CD4-positive, alpha-beta T cell treated with Interleukin-6 at 100 ng/mL for 8 hours (primary cell): ENCODE measurements around the gene GHDC.
A peak's percentile ranks its signal among the peaks of the same experiment; 100 is the strongest.
"Not testable (repeated sequence)": the region's sequence is repeated elsewhere in the genome, so short reads cannot be mapped to it uniquely, and the experiment has no call there.

Experiments
- DNase-seq: peaks from one replicate; pipeline ENCODE4 v3.0.0-alpha.2; 2020; ENCODE audit warnings: mixed read lengths, low spot score

Gene GHDC, protein sequence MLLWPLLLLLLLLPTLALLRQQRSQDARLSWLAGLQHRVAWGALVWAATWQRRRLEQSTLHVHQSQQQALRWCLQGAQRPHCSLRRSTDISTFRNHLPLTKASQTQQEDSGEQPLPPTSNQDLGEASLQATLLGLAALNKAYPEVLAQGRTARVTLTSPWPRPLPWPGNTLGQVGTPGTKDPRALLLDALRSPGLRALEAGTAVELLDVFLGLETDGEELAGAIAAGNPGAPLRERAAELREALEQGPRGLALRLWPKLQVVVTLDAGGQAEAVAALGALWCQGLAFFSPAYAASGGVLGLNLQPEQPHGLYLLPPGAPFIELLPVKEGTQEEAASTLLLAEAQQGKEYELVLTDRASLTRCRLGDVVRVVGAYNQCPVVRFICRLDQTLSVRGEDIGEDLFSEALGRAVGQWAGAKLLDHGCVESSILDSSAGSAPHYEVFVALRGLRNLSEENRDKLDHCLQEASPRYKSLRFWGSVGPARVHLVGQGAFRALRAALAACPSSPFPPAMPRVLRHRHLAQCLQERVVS

DNA sequence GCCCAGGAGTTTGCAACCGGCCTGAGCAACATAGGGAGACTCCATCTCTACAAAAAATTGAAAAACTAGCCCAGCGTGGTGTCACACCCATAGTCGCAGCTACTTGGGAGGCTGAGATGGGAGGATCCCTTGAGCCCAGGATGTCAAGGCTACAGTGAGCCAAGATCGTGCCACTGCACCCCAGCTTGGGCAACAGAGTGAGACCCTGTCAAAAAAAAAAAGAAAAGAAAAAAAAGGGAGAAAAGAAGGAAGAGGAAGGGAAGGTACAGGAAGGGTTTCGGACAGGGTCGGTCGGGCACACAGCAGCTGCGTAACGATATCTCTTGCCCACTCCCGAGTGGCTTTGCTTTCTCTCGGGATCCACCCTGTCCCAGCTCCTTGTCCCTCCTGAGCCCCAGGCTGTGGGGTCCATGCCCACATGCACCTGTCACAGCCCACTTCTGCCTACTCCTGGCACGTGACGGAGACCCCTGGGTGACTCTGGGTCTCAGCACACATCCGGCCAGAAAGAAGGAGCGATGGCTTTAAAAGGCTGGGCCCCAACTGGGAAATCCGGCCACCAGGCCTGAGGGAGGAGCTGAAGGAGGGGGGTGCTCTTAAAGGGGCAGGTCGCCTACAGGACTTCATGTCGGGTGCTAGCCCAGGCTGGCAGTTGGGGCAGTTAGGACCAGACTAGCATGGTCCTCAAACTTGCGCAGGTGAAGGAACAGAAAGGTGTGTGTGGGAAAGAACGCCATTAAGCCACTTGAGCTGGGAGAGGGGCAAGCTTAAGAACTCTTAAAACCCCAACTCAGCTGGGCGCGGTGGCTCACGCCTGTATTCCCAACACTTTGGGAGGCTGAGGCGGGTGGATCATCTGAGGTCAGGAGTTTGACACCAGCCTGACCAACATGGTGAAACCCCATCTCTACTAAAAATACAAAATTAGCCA is at the start of gene GHDC:
TSS of gene GHDC (minus strand) at position 526 of the 931 bp plus-strand sequence. CDS start 913 bp downstream, outside the sequence.
- DNase-seq: peak; percentile 81

DNA sequence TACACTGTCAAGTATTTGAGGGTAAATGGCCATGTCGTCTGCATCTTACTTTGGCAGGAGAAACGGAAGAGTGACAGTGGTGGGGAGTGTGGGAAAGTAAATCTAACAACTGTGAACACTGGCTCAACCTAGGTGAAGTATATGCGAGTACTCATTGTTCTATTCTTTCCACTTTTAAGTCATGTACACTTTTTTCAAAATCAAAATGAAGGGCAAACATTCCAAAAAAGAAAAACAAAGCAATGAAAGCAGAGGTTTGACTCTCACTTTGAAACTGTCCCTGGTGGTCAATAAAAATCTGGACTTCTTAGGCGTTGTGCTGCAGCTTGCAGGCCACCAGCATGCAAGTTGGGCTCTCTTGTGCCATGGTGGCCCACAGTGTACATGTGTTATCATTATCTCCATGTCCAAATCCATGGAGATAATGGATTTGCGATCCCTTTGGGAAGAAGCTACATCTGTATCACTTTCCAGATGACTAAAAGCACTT is 49.2 kb upstream of the GHDC start:
- no peak for DNase-seq

DNA sequence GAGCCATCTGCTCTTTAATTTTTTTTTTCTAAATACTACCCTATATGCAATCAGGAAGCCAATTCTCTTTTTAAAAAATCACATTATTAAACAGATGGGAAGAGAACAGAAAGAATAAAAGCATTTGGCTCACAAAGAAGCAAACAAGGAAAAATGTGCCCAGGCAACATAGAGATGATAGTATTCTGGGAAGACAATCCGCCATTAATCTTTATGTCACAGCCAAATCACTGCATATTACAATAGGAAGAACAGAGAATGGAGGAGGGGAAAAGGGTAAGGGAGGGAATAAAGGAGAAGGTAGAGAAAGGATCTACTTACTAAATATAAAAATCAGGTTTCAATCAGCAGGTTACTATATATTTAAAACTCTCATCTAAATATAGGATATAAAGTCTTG is 47.6 kb upstream of the GHDC start:
- DNase-seq: no peak

DNA sequence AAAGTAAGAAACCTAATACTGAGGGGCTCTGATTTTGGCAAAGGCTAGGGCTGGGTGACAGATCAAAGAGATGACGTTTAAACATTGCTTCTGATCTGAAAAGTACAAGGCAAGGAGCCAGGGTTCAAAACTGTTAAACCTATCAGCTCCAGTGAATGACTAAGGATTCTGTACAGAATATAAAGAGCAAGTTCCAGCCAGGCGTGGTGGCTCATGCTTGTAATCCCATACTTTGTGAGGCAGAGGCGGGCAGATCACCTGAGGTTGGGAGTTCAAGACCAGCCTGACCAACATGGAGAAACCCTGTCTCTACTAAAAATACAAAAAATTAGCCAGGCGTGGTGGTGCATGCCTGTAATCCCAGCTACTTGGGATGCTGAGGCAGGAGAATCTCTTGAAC is 46.6 kb upstream of the GHDC start:
- DNase-seq: not testable (repeated sequence)

DNA sequence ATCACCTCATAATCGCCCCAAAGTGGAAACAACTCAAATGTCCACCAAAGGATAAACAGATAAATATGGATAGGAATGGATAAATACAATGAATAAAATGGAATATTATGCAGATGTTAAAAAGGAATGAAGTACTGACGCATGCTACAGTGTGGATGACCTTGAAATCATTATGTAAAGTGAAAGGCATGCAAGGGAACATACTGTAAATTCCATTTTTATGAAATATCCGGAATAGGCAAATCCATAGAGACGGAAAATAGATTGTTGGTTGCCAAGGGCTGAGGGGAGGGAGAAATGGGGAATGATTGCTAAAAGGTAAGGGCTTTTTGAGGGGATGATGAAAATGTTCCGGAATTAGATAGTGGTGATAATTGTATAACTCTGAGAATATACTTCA is 45.9 kb upstream of the GHDC start:
- DNase-seq: no peak

DNA sequence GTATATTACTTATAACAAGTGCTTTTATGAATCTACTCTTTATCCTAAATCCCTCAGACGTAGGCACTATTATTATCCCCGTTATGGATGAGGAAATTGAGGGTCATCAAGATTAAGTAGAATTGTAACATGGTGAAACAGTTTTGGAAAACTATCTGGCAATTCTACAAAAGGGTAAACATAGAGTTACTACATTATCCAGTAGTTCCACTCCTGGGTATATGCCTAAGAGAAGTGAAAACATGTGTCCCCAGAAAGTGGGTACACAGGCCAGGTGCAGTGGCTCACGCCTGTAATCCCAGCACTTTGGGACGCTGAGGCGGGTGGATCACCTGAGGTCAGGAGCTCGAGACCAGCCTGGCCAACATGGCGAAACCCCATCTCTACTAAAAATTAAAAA is 45.3 kb upstream of the GHDC start:
- not testable (repeated sequence) for DNase-seq

DNA sequence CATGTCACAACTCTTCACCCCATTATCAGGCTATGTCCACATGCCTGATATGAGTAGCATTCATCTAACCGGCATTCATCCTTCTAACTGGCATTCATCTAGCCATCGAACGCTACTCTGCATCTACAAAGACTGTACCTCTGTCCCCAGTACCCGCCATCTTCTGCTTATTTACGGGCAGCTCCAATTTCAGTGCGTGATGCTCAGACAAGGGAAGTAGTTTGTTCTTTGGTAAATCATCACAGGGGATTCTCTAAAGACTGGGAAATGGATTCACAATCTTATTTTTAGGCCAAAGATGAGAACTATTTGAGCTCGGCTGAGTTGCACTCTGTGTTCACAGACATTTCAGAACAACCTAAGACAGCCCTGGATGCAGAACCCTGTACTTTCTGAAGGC is 42.5 kb upstream of the GHDC start:
- no peak for DNase-seq

DNA sequence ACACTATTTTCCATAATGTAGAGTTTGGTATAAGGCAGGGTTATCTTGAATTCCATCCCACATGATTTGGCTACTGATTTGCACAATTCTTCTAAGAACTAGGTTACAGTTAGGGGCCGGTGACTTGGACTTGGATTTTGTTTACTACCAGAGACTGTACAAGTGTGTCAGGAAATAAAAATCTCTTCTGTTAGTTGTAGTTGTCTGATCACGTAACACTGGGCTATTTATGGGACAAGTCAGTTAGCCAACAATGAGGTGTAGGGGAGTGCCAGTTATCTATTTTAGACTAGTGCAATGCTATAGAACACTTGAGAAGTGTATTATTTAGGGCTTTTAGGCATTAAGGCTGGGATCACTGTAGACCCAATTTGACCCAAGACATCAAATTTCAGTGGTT is 39.7 kb upstream of the GHDC start:
- no peak for DNase-seq

DNA sequence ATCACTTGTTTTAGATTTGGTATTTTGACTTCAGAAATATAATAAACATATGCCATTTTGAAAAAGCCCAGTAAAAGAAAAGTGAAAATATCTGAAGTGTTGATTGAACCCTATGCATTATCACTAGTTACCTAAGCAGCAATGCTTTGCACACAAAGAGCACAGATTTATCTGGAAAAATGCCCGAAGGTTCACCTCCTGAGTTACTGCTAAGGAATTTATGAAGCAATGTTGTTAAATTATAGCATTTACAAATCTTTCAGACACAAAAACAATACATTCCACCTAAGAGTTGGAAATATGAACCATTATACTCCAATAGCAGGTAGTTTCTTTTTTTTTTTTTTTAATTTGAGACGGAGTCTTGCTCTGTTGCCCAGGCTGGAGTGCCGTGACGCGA is 38.9 kb upstream of the GHDC start:
- no peak for DNase-seq

DNA sequence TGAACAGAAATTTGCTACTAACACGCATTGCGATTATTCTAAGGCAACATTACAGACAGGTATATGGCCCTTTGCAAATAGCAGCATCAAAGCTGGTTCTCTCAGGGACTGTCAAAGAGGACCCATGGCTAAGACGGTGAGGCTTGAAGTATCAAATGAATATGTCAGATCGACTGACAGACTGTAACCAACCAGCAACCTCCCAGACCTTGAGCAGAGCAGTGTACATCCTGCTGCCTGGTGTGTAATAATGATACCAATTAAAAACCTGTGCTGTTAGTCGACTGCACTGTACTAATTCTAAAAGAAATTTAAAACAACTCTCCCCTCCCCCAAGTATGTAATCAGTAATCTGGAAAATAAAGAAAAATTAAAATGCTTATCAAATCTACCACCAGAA is 35.9 kb upstream of the GHDC start:
- no peak for DNase-seq

DNA sequence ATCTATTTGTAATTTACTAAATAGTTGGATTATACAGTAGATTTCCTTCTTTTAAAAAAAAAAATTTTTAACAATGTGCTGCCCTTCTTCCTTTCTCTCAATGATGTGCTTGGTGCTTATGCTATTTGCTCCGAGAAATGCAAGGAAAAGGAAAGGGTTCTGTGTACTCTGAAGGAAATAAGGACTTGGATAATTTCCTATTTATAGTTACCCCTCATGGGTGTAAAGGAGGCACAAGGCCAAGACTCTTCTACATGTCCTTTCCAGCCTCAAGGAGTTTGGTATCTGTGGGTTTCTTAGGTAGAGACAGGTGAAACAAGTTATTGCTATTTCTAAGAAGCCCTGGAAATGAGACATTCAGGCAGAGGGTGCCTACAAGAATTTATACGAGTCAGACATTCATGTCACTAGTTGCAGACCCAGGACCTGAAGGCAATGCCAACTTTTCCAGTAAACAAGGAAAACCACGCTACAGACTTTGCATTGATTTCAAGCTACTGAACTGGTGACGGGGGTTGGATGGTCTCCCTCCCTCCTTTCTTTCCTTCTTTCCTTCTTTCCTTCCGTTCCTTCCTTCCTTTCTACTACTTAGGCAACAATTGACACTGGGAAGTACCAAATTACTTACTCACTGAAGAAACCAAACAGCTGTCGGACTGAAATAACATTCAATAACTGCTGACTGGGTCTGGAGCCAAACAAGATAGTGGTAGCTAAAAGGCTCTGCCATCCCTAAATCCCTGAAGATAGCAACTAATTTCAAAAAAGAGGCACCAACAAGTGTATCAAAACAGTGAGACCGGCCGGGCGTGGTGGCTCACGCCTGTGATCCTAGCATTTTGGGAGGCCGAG is 33.8 kb upstream of the GHDC start:
- no peak for DNase-seq

DNA sequence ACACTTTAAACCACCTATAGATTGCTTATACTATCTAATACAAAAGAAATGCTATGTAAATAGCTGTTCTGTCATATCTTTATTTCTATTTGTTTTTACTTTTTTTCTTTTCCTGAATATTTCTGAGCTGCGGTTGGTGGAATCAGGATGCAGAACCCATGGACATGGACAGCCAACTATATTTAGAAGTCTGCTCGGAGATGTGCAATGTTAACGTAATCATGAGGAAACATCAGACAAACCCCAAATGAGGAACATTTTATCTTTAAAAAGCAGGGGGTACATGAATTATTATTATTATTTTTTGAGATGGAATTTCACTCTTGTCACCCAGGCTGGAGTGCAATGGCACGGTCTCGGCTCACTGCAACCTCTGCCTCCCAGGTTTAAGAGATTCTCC is 31.4 kb upstream of the GHDC start:
- no peak for DNase-seq

DNA sequence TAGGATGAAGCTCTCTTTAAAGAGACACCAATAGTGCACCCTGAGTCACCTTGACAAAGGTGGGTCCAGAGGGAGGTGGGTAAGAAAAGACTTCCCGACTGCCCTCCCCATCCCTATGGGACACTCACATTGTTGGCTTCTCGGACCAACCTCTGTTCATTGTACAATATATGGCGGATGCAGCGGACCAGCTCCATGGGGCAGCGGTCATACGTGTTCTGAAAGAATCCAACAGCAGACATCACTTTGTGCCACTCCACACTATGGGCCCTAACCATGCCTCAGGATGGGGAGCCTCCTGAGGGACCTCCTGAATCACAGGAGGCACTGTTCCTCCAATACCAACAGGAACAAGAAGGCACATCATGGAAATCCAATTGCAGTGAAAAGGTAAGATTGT is 30.4 kb upstream of the GHDC start:
- no peak for DNase-seq

DNA sequence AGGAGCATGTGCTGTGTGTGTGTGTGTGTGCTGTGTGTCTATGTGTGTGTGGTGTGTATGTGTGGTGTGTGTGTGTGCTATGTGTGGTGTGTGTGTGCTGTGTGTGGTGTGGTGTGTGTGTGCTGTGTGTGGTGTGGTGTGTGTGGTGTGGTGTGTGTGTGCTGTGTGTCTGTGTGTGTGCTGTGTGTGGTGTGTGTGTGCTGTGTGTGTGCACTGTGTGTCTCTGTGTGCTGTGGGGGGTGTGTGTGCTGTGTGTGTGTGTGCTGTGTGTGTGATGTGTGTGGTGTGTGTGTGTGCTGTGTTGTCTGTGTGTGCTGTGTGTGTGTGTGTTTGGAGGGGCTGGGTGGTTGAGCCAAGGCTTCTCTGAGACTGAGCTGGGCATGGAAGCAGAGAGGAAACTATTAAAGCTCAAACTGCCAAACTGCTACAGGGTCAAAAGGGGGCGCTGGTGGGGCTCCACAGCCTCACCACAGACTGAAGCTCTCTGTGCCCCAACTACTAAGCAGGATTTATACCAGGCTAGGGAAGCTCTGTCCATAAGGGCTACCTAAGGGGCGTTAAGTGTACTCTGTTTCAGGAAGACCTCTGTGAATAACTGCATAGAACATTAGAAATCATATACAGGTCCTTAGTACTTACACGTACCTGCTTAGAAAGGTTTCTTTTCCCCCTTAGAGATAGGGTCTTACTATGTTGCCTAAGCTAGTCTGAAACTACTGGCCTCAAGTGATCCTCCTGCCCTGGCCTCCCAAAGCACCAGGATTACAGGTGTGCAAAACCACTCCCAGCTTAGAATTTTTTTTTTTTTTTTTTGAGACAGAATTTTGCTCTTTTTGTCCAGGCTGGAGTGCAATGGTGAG is 27.8 kb upstream of the GHDC start:
- peak; percentile 65 for DNase-seq

DNA sequence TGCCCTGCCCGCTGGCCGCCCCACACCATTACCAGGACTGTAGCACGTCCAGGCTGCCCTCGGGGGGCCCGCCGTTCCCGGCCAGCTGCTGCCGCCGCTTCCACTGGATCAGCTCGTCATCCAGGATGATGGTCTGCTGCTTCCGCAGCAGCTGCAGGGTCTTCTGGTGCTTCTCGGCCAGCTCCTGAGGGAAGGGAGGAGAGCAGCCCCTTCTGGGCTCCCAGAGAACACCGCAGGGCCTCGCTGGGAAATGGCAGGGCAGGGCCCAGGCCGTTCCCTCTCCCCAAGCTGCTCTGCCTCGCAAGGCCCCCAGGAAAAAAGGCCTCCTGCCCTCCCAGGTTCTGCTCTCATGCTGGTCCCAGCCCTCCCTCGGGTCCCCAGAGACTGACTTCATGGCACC is 25.0 kb upstream of the GHDC start:
- not testable (repeated sequence) for DNase-seq

DNA sequence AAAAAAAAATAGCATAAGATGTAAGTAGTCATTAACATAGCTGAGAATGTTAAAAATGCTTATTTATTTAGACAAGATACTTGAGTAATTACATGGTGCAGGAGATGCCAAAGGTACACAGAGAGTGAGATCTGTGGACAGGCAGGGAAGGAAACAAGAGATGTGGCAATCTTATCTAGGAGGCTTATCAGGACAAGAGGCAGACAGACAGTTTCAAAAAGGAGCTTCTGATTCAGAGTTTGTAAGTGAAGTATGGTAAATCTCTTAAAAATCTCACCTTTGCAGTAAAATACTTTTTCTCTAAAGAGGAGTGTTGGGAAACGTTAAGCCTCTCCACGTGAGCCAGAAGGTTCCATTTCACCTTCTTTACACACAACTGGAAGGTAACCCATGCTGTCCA is 19.9 kb upstream of the GHDC start:
- DNase-seq: no peak

DNA sequence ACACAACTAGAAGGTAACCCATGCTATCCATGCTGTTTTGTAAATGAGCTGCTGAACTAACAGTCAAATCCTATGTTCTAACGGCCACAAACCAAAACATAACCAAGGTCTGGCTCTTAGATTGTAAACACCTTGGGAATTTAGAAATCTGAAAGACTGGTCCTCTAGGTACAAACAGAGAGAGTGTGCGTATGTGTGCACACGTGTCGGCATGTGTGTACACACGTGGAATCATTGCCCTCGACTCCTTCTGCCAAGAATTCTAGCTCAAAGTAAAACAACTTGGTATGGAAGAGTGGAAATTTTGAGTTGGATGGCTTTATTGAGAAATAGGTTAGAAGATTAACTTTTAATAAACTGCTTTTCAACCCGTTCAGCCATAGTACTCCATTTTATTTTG is 18.1 kb upstream of the GHDC start:
- no peak for DNase-seq

DNA sequence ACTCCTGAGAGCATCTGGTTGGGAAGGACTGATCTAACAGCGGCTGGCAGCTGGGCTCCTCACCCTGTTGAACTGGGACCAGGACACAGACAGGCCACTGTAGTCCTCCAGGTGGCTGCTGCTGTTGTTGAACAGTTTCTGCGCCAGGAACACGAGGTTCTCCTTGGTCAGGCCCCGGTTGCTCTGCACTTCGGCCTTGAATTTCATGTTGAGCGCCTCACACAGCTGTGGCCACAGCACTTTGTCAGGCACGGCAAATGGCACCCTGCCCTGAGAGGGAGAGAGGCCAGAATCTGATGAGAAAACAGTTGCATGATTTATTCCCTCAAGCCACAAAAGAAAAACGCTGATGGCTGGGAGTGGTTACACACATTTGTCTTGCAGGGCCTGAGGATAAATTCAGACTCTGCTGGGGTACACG is 17.6 kb upstream of the GHDC start:
- not testable (repeated sequence) for DNase-seq

DNA sequence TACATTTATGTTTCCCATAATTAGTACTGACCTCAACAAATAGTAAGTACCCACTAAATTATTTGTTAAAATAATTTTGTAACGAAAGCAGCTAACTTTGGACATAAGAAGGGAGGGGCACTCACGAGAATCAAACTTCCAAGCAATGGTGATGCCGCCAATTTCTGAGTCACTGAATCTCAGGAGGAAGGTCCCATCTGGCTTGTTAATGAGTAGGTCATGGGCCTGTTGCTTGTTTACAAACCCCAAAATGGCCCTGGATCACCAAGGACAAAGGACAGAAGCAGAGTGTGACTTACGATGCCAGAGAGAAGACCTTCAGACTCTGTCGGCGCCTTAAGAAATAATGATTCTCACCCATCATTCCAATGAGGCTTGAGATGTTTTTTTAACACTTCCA is 15.8 kb upstream of the GHDC start:
- DNase-seq: no peak

DNA sequence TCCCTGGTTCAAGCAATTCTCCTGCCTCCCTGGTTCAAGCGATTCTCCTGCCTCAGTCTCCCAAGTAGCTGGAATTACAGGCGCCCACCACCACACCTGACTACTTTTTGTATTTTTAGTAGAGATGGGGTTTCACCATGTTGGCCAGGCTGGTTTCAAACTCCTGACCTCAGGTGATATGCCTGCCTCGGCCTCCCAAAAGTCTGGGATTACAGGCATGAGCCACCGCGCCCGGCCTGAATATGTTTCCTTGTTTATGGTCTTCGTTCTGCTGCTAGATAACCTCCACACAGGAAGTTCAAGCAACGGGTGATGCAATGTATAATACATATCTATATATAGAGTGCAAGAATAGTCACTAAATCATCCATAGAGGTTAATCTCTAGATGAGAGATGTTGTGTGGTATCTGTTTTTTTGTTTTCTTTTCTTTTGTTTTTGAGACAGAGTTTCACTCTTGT is 11.9 kb upstream of the GHDC start:
- DNase-seq: not testable (repeated sequence)

DNA sequence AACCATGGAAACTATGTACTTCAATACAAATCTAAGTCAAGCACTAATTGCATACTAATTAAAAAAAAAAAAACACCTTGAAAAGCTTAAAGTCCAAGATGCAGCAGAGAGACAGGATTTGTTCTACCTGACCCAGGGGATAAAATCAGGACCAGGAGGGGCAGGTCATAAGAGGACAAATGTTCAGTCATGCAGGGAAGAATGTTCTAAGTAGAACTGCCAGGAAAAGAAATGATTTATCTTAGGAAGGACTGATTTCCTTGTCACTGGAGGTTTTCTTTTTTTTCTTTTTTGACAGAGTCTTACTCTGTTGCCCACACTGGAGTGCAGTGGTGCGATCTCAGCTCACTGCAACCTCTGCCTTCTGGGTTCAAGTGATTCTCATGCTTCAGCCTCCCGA is 9.1 kb upstream of the GHDC start:
- DNase-seq: no peak
